Fibroblast of gingiva (primary cell): ENCODE data around the gene SFXN3.

ENCODE experiments used
- DNase-seq: peaks from one replicate; pipeline ENCODE4 v3.0.0-alpha.2; 2011; ENCODE audit warnings: low read depth

Gene SFXN3, protein sequence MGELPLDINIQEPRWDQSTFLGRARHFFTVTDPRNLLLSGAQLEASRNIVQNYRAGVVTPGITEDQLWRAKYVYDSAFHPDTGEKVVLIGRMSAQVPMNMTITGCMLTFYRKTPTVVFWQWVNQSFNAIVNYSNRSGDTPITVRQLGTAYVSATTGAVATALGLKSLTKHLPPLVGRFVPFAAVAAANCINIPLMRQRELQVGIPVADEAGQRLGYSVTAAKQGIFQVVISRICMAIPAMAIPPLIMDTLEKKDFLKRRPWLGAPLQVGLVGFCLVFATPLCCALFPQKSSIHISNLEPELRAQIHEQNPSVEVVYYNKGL

DNA sequence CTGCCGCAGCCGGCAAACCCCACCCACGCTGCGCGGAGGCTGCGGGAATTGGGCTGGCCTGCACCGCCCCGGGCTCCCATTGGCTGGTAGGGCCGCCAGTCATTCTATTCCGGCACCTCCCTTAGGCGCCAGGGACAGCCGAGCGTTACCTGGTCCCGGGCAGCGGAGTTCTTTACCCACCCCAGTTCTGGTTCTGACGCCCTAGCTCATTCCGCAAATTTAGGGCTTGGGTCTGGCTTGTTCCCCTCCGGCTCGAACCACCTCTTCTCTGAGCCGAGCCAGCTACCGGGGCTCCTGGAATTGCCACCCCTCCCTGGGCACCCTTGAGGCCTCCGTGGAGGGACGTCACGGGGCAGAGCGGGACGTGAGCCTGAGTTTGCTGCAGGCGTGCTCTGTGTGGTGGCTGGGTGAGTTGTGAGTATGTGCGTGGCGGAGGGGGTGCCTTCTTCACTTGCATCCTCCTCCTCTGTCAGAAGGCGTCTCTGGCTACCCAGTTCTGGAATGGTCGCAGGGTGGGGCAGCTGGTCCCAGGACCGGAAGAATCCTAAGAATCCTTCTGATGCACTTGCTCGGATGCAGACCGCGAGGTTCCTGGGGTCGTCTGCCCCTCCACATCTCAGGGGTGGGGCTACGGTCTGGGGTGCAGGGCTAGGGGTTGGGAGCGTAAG is at the start of gene SFXN3, which contains the start of gene PDZD7:
Gene SFXN3 (plus strand): TSS at position 107 of the 668 bp plus-strand sequence. CDS start 3,461 bp downstream, outside the sequence.
Gene PDZD7 (minus strand): TSS at position 2 of the 668 bp plus-strand sequence. CDS start 910 bp downstream, outside the sequence.
- peak; percentile 96 for DNase-seq

DNA sequence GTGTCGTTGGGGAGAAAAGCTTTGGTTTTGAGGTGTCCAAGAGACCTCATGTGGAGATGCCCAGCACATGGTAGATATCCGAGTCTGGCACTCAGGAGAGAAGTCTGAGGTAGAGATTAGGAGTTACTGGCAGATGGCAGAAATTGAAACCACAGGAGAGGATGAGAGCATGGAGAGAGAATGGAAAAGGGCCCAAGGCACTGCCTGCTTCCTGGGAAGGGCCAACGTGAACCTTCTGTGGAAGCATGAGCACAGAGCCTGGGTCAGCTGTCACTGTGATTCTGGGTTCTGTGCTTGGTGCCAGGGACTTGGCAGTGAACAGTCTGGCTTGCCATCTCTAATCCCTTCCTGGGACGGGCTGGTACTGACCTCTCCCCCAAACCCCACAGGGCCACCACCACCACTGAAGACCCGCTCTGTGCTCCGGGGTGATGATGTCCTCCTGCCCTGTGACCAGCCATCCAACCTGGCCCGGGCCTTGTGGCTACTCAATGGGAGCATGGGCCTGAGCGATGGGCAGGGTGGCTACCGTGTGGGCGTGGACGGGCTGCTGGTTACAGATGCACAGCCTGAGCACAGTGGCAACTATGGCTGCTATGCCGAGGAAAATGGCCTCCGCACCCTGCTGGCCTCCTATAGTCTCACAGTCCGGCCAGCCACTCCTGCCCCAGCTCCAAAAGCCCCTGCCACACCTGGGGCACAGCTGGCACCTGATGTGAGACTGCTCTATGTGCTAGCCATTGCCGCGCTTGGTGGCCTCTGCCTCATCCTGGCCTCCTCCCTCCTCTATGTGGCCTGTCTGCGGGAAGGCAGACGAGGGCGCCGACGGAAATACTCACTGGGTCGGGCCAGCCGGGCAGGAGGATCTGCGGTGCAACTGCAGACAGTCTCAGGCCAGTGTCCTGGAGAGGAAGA is 47.9 kb upstream of the SFXN3 start:
- DNase-seq, result no peak

DNA sequence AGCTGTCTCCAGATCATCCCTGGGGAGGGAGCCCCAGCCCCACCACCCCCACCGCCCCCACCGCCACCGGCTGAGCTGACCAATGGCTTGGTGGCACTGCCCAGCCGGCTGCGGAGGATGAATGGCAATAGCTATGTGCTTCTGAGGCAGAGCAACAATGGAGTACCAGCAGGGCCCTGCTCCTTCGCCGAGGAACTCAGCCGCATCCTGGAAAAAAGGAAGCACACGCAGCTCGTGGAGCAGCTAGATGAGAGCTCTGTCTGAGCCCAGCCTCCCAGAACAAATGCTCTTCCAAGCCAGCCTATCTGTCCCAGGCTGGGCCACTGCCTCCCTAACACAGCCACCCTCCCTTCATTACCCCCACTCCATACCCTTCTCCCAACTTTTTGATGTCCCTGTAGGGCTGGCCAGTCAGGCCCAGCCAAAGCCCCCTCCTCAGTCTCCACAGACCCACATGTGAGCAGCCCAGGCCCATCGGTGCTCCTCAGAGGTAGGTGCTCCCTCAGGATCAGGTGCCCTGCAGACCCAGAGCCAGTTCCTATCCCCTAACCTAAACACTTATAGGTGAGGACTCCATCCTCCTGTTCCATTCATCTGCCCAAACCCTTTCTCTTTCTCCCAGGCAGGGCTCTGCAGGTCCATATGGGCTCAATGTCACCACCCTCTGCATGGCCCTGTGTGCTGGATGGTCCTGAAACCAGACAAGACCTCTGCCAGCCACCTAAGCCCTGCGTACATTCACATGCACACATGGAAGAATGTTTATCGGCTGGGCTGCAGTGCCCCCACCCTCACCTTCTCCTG is 47.0 kb upstream of the SFXN3 start:
- no peak for DNase-seq

DNA sequence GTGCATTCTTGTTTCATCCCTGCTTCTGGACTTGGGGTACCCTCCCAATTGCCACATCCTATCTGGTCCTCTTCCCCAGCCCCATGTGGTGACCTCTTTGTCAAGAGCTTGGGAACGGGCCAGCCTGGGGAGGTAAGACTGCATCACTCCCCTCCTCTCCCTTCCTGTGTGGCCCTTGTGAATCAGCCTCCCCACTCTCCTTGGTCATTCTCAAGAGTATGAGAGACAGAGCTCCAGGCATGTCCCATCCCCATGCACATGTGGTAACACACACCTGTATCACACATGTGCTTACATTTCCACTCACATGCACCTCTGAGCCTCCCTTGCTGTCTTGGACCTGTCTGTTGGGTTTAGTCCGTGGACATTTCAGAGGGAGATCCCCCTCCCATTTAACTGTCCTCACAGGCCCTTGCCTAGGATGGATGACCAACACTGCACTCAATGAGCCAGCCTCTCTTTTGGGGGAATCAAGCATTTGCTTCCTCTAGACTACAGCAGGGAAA is 46.3 kb upstream of the SFXN3 start:
- no peak for DNase-seq

DNA sequence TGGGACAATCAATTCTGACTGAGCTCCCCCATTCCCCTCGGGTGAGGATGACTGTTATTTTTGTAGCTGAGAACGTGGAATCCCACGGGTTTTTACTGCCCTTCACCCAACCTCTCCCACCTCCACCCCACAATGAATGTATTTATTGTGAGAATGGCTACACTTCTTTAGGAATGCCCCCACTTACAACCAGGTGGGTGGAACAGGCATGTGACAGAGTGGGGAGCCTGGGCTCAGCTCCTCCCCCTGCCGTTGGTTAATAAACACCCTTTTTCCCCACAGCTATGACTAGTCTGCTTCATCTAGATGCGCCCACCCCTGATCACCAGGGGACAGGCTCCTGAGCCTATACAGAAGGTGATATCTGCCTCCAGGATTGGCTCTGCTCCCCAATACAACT is 45.7 kb upstream of the SFXN3 start:
- no peak for DNase-seq

DNA sequence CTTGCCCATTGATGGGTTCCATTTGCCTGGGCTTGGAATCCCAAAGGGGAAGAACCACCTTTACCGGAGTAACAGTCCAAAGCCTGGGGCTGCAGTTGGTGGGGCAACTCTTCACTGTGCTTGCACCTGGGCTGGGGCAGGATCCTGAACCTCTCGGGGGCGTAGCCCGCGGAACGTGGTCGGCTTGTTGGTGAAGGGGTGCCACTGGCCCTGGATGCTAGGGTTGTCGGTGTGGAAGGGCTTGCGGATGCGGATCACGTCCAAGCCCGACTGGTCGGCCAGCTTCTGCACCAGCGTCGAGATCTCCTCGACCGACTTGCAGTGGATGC is 44.4 kb upstream of the SFXN3 start:
- DNase-seq, result no peak

DNA sequence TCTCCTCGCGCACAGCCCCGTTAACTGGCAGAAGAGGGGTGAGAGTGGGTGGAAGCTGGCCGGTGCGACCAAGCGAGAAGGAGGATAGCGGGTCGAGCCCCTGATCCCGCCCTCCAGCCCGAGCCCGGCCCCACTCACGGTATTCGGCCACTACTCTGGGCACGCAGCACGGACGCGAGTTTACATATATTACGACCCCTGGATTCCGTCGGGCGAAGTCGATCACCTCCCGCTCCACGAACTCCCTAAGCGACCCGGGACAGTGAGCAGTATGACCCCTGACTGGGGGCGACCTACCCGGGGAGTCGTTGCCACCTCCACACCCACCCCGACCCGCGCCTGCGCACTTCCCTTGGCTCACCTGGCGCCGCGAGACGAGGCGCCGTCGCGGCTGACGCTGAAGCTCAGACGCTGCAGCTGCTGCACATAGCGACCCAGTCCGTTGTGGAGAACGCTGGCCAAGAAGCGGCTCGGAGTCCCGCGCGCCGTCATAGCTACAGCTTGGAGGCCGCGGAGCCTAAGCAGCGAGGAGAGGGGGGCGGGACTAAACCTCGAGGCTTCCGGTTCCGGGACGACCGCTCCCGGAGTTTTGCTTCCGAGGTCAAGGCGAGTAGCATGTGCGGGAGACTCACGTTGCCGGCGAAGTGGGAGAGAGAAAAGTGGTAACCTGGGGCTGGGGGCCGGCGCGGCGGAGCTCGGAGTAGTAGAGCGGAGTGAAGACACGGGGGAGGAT is 43.9 kb upstream of the SFXN3 start, which contains the start of the genes MRPL43 and TWNK:
Gene MRPL43 (minus strand): TSS at position 546 of the 733 bp plus-strand sequence. CDS start 54 bp downstream, at position 492.
Gene TWNK (plus strand): TSS at position 592 of the 733 bp plus-strand sequence. CDS start 668 bp downstream, outside the sequence.
- peak; percentile 51 for DNase-seq

DNA sequence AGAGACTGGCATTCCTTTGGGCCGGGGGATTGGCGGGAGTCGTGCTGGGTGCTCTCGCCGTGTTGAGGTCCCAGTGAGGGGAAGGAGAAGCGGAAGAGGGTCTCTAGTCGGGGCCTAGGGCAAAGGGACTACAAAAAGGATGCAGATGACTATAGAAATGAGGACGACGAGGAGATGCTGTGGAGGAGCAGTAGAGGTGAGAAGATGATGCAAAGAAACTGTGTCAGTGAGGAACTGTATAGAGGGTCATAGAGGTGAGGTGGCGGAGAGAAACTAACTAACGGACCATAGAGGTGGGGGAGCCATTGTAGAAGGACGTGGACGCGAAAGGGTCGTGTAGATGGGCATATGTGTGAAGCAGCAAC is 43.4 kb upstream of the SFXN3 start:
- DNase-seq, result no peak

DNA sequence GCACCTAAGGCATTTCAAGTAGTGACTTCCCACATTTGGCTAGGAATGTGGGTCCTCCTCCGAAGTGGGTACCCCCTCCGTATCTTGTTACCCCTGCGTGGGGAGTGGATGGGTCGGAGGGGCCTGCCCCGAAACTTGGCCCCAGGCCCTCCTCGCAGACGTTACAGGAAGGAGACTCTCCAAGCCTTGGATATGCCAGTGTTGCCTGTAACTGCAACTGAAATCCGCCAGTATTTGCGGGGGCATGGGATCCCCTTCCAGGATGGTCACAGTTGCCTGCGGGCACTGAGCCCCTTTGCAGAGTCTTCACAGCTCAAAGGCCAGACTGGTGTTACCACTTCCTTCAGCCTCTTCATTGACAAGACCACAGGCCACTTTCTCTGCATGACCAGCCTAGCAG is 42.9 kb upstream of the SFXN3 start:
- DNase-seq, result no peak

DNA sequence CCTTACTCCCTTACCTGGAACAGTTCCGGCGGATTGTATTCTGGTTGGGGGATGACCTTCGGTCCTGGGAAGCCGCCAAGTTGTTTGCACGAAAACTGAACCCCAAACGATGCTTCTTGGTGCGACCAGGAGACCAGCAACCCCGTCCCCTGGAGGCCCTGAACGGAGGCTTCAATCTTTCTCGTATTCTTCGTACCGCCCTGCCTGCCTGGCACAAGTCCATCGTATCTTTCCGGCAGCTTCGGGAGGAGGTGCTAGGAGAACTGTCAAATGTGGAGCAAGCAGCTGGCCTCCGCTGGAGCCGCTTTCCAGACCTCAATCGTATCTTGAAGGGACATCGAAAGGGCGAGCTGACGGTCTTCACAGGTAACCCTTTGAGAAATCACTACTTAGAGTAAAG is 41.9 kb upstream of the SFXN3 start:
- no peak for DNase-seq

DNA sequence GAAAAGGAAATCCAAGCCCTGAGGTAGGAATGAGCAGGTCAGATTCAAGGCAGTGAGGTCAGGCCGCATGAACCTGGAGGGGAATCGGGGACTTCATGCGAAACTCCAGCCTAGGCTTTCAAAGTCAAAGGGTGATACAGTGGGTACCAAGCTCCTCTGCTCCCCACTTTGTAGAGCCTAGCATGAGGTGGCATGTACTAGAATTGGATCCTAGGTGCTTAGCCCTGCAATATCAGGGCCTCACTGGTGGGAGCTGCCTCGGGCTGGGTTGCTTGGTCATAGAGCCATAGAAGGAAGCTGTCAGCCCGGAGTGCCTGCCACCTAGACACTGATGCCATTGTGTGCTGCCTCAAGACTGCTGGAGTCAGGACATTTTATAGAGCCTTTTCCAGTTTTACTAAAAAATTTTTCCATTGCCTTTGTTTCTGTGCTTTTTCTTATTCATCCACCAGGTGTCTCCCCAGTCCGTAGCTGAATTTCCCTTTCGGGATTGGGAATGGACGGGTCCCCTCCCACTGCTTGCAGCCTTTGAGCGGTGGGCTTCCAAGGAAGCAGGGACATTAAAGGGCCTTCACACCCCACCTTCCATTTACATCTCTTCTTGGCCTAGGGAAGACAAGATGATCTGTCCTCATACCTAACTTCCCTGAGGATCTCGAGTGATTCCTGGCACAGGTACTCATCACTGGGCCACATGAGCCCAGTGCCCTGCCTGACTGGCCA is 36.9 kb upstream of the SFXN3 start:
- no peak for DNase-seq

DNA sequence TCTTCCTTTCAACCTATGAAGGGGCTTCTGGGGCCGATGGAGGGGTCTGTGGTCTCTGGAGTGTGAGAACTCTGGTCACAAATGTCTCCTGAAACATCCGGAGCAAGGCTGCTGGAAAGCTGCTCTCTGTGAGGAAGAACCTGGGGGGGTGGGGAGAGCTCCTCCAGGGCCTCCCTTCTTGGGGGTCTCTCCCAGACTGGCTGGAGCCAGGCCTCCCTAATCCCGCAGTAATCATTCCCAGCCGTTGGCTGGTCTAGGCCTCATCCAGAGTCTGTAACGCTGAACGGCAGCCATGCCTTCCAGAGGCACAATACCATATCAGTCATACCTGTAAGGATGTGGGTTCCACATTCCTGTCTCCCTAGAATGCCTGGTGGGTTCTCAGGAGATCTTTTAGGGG is 35.9 kb upstream of the SFXN3 start:
- no peak for DNase-seq

DNA sequence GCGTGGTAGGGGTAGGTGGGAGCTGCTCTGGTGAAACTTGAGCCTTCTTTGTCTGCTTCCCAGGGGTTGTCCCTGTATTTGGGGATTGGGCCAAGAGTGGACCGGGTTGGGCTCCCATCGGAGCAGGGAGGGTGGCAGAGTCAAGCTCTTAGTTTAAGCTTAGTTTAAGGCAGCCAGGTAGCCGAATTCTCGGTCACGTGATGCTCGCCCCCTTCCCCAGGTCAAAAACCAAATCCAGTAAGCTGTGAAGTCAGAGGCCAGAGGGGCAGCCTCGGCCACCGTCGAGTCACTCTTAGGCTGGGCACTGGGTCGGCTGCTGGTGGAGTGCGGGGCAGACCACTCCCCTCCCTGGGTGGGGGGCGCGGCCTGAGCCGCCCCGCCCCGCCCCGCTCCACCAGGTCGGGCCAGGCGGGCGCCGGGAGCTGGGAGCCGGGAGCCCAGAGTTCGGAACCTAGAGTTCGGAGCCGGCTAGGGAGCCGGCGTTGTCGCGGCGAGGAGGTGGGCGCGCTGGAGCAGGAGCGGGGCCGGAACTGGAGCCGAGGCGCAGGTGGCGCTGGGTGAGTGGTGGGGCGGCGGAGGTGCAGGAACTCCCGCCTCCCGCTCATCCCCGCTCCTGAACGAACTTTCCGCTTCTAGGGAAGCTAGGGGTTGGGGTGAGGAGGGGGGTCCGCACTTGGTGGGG is 34.2 kb upstream of the SFXN3 start:
- DNase-seq, result no peak

DNA sequence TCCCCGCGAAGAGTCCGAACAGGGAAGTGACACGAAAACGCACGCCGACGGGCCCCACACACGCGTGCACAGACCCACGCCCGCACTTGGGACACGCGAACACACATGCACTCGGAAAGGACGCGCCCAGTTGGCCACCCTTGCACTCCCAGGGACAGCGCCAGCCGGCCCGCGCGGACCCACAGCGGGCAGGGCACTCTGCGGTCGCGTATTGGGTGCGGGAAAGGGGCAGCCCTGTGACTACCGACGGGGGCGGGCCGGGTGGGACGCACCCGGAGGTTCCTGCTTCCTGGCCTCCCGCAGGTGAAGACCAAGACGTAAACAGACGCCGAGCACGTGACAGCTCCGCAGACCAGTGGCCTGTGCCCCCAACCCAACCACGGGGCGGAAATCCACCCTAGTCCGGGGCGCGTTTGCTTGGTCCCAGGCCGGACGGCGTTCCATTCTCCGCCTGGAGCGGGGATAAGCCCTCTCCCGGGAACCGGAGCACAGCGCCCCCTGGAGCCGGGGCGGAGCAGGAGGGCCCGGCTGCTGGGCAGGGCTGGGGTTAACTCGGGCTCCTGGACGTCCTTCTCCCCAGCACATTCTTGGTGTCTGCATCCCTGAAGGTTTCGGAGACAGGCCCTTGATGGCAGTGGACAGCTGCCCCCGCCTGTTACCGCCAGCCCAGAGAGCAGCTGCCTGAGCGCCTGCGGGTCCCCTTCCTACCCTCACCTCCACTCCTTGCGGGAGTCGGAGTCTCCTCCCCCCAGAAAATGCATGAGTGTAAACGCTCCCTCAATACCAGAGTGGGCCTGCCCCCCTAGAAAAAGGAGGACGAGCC is 33.5 kb upstream of the SFXN3 start:
- peak; percentile 65 for DNase-seq

DNA sequence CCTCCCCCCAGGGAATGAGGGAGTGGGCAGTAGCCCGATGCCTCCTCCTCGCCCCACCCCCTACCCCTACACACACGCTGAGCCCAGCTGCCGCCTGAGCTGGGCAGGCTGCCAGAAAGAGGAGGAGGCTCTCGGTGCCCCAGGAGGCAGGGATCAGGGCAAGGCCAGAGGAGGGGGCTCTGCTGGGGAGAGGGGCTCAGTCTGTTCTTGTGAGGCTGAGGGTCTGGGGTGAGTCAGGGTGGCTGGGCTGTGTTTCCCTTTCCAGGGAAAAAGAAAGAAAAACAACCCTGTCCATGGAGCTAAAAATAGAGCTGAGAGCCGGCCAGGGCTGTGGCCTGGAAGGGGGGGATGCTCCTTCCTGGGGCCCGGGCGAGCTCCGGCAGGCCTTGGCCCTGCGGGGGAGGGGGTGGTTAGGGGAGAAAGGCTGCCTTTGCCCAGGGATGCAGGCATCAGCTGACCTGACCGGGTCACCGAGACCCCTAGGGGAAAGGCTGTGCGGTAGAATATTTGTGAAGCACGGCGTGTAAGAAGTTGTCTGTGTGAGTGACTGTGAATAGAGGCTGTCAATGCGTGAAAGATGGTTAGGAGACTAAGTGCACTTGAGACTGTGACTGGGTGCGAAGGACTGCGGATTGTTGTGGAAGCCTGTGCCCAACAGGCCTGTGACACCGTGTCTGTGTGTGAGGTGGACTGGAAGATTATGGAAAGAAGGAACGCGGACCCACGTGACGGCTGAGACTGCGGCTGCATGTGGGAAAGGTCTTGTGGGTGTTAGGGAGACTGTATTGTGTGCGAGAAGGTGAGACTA is 32.6 kb upstream of the SFXN3 start:
- peak; percentile 78 for DNase-seq

DNA sequence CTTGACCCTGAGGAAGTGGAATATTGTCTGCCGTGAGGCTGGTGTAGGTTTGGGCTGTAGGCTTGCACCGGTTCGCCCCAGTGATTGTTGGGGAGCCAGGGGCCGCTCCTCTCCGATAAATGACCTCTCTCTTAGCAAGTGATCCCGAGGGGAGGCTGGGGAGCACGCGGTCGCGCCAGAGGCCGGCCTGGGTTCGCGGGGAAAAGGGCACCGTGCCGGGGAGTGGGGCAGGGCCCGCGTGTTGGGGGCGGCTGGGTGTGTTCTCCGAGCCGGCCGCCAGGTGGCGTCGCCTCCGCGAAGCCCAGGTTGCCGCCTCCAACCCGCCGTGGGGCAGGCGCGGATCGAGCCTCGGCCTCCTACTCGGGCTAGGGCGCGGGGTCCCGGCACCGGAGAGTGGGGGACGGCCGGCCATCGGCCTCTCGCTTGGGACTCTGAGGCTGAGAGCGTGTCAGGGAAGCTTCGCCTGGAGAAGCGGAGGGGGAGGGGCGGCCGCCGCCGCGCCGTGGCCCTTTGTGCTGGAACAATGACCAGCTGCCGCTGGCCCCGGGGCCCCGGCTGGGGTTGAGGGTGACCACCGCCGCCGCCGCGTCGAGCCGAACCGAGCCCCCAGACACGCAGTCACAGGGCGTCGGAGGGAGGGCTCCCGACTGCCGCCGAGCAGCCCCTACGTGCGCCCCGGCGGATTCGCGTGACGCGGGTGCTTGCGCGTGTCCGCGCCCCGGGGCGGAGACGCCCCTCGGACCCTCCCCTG is 31.9 kb upstream of the SFXN3 start:
- peak; percentile 84 for DNase-seq

DNA sequence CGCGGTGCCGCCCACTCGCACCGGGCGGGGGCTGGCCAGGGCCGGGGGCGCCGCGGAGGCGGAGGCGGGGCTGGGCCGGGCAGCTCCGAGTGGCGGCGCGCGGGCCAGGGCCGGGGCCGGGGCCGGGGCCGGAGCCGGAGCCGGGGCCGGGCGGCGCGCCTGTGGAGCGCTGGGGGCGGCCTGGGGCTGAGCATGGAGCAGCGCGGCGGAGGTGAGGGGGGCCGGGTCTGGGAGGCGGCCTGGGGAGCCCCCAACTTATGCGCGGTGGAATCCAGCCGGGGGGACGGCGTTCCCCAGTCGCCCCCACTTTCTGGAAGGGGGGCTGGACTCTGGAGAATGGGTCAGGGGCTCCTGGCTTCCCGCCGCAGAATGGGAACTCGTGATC is 31.3 kb upstream of the SFXN3 start, which contains the start of gene LZTS2:
Gene LZTS2 (plus strand): TSS at position 67 of the 385 bp plus-strand sequence. CDS start 2,731 bp downstream, outside the sequence.
- no peak for DNase-seq
